ENCODE results near the gene PGGT1B.

DNA sequence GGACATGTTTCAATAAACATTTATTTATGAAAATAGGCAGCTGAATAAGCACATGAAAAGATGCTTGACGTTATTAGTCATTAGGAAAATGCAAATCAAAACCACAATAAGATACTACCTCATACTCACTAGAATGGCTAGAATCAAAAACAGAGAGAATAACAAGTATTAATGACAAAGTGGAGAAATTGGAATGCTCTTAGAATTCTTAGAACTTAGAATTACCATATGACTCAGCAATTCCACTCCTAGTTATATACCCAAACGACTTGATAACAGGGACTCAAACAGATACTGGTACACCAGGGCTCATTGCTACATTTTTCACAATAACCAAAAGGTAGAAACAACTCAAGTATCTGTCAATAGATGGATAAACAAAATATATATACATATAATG lies 77.9 kb downstream of the PGGT1B start:
- TF ChIP-seq, protein P1, sequence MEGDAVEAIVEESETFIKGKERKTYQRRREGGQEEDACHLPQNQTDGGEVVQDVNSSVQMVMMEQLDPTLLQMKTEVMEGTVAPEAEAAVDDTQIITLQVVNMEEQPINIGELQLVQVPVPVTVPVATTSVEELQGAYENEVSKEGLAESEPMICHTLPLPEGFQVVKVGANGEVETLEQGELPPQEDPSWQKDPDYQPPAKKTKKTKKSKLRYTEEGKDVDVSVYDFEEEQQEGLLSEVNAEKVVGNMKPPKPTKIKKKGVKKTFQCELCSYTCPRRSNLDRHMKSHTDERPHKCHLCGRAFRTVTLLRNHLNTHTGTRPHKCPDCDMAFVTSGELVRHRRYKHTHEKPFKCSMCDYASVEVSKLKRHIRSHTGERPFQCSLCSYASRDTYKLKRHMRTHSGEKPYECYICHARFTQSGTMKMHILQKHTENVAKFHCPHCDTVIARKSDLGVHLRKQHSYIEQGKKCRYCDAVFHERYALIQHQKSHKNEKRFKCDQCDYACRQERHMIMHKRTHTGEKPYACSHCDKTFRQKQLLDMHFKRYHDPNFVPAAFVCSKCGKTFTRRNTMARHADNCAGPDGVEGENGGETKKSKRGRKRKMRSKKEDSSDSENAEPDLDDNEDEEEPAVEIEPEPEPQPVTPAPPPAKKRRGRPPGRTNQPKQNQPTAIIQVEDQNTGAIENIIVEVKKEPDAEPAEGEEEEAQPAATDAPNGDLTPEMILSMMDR (conservative IDR thresholded peaks at IDR 0.05): no peak
- no peak for TF ChIP-seq EZH2 (IDR thresholded peaks at IDR 0.05; ENCODE audit: low read depth)
